Activated CD4-positive, alpha-beta T cell treated with anti-CD3 and anti-CD28 coated beads, Interleukin-10, Interleukin-2, amounts not matched to agents 100 ng/mL and 50 ng/mL, durations not matched to agents 16 hours and 8 hours (primary cell): ENCODE measurements around the gene FOLR3.
"Not testable (repeated sequence)": the region's sequence is repeated elsewhere in the genome, so short reads cannot be mapped to it uniquely, and the experiment has no call there.

ENCODE experiments used
- DNase-seq: peaks from one replicate; pipeline ENCODE4 v3.0.0-alpha.2; 2020

FOLR3 gene

DNA sequence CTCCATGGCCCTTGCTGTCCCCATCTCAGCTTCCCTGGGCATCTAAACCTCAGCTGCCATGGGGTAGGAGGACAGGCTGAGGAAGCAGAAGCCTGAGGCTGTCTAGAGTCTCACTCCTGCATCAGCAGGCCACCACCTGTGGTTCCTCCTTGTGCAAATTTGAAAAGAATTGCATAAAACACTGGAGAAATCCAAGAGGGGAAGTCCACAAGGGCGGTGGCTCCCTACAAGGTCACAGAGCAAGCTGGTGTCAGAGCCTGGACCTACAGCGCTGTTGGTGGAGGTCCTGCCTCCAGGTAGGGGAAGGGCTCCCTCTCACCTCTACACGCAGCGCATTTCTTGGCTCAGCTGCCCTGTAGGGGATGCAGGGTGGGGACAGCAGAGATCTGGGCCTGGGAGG lies at the start of gene FOLR3:
FOLR3 (plus strand) TSS at position 253 of the 400 bp plus-strand sequence. CDS start 228 bp downstream, outside the sequence.
- not testable (repeated sequence) for DNase-seq

DNA sequence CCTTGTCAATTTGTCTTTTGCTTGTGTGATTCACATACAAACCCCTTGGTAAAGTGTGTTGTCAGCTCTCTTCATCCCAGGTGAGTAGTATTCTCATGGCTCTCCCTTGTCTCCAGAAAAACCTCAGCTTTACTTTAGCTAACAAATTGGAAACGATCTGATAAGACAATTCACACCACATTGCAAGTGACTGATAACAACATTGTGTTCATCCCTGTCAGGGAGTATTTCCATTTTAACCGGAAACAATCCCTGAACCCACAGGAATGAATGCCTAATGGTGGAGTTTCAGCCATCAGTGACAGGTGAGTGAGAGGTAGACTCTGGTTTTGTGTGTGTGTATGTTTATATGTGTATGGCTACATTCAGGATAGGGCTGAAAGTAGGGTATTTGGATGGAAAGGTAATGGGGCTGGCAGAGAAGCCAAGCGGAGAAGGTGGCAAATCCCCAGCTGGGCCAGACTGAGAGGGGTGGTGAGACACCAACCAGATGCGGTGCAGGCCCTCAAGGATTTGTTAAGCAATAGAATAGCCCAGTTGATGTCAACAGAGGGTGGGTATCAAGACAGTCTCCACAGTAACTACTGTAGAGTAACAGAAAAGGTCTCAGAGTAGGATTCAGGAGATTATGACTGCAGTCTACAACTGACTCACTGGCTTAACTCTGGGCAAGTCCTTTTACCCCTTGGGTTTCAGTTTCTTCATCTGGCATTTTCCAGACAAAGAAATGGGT lies 47.3 kb upstream of the FOLR3 start:
- DNase-seq = no peak

DNA sequence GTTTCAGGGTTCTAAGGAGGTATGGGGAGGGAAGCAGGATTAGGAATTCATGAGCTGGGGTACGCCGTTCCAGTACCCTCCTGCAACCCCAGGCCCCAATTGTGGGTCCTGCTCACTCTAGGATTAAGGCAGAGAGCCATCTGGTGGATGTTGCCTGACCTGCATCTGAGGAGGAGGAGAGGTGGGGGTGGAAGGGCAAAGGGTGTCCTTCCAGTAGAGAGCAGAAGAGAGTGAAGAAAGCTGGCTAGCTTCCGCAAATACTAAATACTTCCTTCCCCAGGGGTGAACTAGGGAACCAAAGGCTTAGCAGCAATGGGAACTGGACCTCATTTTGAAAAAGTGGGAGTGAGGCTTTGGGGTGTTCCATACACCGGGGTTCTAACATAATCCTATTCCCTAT lies 44.2 kb upstream of the FOLR3 start:
- peak; percentile 58 for DNase-seq

DNA sequence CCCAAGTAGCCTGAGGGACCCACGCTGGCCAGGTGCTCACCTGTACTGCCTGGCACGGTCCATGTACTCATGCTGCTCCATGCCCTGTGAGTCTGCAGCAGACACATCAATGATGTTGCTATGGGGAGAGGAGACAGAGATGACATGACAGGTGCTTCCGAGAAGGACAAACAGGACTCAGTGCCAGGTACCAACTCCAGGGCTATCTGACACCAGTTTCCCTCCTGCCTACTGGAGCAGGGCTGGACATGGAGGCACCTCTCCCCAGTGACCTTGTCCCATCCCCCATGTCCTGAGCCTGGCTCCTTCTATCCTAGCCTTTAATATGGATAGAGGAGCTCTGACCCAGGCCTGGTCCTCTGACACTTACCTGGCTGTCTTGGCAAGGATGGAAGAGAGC lies 36.8 kb upstream of the FOLR3 start:
- no peak for DNase-seq

DNA sequence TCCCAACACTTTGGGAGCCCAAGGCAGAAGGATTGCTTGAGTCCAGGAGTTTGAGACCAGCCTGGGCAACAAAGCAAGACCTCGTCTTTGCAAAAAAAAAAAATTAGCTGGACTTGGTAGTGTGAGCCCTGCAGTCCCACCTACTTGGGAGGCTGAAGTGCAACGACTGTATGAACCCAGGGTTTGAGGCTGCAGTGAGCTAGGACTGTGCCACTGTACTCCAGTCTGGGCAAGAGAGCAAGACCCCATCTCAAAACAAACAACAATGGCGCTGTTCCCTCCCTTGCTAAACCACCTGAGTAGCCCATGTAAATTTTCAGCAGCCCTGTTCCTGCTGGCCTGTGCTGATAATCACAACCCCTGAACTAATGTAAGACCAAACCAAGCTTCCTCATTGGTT lies 35.5 kb upstream of the FOLR3 start:
- DNase-seq = no peak

DNA sequence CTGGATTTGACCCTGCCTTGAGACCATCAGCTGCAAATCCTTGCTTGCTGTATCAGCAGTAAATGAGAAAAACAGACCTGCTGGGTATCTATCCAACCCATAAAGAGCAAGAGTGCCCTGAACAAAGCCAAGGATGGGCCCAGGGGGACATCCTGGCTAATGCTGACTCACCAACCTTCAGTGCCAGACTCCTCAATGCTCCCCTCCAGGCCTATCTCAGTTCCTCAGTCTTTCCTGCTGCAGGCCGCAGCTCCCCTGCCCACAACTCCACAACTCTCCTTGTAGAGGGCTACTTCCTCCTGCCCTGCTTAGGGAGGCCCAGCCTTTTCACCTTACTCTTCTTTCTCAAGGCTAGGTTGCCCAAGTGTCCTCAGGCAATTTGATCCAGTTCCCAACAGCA lies 35.1 kb upstream of the FOLR3 start:
- no peak for DNase-seq

DNA sequence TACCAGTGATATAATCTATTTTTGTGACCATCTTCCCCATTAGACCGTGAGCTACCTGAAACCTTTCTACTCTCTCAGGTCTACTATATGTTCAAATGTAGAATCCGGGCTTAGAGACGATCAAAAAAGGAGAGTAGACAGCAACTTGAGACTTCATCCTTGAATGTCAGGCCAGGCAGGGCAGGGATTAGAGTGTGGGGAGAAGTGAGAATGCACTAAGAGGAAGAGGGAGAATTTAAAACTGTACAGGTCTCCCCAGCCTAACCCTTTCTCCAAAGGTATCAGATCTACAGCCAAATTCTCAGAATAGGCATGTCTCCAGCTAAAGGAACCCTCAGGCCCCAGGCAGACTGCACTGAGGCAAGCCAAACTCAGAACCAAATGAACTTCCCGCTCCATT lies 33.4 kb upstream of the FOLR3 start:
- no peak for DNase-seq

DNA sequence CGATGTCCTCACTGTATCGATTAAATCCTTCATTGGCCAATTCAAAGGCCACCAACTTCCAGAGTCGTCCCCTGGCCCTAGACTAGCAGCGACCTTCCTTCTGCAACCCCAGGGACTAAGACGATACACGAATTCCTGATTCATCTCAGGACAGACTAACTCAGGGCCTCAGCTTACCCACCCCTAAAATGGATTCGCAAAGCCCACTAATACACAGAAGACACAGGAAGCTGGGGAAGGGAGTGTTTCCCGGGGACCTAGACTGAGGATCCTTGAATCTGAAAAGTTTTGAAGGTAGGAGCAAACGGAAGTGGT lies 32.9 kb upstream of the FOLR3 start:
- DNase-seq = no peak

DNA sequence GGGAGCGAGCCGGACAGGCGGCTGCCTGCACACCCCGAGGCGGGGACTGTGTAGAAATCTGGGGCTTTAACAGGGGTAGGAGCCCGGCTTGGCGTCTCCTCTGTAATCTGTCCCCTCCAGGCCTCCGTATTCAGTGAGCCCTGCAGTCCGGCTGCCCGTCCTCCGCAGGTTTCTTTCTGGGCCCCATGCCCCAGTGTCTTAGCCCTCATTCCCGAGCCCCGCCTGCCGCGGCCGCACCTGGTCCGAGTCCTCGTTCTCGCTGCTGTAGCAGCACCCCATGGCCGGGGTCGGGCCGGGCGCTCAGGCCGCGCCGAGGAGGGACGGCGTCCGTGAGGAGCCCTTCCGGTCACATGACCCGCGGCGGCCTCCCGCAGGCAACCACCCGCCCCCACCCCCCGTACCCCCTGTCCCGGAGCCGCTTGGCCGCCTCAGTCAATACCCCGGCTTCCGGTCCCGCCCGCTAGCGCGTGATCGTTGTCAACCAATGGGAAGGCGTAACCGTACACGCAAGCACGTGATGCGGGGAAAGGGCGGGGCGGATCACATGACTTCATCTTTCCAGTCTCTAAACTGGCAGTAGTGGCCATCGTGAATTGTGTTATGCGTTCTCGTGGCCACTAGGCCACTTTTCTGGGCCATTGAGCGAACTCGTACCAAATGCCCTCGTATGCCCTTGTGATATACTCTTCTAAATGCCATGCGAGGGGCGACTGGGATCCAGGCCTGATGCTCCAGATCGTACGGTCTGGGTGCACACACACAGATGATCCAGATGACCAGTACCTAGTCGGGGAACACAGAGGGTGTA lies 32.4 kb upstream of the FOLR3 start, which contains the start of gene LAMTOR1:
LAMTOR1 (minus strand) TSS at position 352 of the 808 bp plus-strand sequence; CDS start at position 279, 73 bp downstream.
- peak; percentile 99 for DNase-seq

DNA sequence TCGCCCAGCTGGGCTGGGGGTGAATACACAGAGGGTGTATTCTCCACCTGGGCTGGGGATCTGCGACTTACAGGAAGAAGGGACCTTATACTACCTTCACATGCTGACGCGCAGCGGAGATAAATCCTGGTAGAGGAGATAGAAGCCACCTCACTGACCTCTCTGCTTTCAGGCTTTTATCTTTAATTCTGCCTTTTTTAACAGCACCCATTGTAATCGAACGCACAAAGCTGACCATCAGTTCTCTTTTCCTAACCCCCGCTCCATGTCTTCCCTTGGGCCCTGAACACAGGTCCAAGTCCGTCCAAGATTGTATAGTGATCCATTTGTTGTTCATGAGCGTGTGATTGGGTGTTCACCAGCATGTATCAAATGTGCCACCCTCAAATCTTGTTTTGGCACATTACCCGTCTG lies 31.8 kb upstream of the FOLR3 start:
- DNase-seq = no peak

DNA sequence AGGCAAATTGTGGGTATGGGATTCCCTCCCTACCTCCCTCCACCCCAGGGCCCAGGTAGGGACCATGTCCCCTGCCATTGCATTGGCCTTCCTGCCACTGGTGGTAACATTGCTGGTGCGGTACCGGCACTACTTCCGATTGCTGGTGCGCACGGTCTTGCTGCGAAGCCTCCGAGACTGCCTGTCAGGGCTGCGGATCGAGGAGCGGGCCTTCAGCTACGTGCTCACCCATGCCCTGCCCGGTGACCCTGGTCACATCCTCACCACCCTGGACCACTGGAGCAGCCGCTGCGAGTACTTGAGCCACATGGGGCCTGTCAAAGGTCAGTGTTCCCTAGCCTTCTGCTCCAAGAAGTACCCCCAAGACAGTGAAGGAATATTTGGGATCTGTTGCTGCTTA lies 29.6 kb upstream of the FOLR3 start, which contains the start of gene TOMT:
TOMT (plus strand) TSS at position 37 of the 400 bp plus-strand sequence; CDS start at position 65, 28 bp downstream.
- DNase-seq = no peak

DNA sequence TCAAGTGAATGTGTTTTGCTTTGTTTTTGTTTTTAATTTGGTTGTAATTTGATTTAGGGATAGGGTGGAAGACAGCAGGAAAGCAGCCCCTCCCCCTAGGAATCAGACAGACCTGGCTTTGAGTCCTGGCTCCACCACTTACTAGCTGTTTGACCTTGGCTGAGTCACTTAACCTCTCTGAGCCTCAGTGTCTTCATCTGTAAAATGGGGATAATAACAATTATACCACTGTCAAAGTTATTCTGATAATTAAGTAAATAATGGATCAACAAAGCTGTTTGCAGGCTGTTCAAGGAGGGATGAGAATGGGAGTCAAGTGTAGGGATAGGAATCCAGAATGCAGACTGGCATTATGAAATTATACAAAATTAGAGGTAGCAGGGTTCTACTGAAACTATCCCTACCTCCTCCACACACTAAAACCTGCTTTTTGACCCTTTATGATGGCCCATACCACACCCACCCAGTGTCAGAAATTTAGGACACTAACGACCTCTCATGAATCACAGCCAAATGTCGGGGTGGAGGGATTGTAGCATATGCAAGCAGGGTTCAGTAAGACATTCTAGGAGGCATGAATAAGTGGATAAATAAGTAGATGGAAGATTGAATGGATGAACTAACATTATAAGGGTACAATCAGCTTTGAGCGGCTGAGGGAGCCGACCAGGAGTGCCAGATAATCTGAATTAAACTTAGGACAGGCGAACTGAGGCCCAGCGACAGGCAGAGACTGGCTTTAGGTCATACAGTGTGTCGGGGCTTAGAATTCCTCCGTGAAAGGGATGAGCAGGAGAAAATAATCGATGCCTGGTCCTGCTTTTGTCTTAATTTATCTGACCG lies 24.0 kb upstream of the FOLR3 start:
- DNase-seq = no peak

DNA sequence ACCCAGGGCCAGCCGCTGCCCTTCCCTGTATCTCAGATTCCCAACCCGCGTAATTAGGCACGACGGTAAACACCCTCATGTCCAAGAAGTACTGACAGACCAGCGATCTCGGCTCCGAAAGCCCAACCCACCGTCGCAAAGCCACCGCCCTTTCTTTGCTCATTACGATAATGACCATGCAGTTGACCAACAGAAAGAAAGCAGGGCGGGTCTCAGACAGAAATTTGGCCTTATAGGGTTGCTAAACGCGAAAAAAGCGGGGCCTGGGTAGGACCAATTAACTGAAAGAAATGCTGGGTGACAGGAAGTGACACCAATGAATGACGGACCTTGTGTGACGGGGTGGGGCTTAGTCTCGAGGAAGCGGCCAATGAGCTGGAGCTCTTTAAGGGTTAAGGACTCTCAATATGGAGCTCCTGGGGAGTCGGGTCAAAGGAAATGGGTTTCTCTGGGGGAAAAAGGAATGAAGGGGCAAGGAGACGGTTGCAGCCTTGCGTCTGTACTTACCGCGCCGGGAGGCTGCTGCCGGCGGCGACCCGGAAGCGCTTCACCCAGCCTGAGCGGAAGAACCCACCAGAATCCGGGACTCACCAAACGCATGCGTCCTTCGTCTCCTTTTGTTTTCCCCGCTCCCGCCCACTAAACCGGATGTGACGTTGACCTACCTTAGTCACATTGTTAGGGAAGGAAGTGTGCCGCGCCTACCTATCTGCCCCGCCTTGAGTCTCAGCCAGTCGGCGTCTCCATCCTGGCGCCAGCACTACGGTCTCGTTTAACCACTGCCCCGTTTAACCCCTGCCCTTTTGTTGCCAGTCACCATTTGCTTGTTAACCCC lies 23.2 kb upstream of the FOLR3 start, which contains the start of gene ANAPC15:
ANAPC15 (minus strand) TSS at position 553 of the 835 bp plus-strand sequence. CDS start 1,419 bp downstream, outside the sequence.
- DNase-seq = peak; percentile 99

DNA sequence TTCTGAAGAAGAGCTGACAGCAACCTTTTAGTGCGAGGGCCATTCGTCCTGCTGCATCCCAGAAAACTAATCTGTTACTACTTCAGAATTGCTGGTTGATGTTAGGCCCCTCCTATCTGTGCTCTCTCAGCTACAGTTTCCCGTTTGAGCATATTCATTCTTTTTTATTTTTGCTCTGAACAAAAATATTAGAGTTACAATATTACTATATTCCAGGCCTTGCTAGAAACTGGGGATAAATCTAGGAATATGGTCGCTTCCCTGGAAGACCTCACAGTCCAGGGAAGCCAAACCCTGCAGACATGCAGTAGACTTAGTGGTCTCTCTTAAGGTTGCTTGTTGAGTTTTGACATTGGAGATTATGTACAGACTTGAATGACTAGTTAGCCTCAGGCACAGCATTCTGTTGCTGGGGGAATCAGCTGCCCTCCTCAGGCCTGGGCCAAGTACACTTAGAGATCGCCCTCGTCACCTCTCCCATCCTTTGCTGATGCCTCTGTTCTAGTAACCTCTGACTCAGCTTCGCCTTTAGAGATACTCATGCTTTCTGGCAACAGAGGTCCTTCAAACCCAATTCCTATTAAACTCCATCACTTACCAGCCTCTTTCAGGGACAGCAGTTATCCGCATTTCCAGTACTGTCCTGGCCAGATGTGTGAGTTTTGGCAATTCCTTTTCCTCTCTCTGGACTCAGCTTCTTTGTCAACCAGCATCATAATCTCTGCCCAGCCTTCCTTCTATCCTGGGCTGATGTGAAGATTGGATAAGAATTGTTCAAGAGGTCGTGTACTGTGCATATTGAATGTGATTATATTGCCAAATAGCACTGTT lies 22.3 kb upstream of the FOLR3 start:
- DNase-seq = no peak

DNA sequence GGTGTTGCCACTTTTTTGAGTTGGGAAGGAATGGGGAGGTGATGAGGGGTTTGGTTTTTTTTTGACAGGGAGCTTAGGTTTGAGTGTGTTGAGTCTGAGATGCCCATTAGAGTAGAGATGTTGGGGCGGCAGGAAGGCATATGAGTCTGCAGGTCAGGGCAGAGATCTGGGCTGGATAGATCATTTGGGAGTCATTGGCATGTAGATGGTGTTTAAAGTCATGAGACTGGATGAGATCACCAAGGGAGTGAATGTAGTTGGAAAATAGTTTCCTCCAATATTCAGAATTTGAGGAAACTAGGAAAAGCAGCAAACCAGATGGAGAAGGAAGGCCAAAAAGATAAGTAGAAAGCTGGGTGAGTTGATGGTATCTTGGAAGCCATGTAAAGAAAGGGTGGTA lies 21.0 kb upstream of the FOLR3 start:
- DNase-seq = no peak

DNA sequence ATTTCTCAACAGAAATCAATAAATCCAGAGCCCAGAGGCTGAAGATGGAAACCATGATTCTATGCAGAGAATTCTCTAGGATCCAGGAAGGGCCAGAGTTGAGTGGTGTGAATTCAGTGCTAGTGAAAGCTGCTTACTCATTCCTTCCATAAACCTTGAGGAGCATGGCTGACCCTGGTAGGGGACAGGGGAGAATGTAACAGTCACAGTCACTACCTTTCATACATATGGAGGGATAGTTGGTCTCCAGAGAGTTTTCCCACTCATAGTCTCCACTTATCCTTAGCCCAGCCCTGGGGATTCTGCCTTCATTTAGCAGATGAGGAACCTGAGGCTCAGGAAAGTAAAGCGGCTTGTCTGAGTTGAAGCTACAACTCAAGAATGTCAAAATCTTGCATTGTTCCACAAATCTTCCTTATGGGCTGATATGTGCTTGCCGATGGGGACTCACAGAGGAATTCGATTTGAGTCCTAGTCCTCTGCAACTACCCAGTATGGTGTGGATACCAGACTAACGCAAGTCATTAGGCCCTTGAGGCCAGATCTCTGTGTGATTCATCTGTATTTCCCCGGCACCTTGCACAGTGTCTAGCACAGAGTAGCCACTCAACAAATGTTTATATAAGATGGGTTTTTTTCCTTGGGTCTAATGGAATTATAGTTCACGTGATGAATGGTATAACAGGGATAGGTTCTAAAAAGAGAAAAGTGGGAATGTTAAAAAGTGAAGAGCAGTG lies 19.3 kb upstream of the FOLR3 start:
- no peak for DNase-seq

DNA sequence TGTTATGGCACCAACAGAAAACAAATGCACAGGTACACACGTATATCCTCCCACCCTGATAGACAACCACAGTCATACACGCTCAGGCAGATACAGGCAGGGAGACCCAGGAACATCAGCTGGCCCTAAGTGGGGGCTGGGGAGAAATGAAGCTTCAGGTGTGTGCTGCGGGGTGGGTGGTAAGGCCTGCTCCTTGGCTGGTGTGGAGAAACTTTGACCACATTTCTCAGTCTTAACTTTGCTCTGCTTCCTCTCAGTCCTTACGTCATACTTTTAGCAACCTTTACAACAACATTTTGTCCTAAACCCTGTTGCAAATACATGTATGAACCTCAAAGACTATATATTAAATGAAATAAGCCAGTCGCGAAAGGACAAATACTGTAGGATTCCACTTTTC lies 16.3 kb upstream of the FOLR3 start:
- DNase-seq = no peak

DNA sequence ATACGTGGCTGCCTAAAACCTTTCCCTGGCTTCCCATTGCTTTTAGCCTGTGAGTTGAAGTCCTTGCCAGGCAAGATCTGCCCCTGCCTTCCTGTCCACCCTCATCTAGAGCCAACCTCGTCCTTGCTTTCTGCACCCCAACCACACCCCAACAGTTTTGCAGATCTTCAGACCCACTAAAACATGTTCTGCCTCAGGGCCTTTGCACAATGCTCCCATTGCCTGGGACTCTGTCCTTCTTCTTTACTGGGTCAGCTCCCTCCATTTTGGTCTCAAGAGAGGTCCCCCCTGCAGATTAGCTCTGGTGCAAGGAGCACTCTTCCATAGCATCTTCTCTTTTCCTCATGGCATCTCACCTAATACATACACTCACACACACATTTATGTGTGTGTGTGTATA lies 14.6 kb upstream of the FOLR3 start:
- DNase-seq = no peak

DNA sequence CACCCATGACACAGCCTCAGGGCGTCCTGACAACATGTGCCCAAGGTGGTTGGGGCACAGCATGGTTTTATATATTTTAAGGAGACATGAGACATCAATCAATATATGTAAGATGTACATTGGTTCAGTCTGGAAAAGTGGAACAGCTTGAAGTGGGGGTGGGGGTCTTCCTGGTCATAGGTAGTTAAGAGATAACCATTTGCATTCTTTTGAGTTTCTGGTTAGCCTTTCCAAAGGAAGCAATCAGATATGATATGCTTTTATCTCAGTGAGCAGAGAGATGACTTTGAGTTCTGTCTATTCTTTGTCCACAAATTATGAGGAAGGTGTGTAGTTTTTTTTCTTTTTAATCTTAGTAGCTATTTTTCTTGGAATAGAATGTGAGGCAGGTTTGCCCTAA lies 12.9 kb upstream of the FOLR3 start:
- no peak for DNase-seq

DNA sequence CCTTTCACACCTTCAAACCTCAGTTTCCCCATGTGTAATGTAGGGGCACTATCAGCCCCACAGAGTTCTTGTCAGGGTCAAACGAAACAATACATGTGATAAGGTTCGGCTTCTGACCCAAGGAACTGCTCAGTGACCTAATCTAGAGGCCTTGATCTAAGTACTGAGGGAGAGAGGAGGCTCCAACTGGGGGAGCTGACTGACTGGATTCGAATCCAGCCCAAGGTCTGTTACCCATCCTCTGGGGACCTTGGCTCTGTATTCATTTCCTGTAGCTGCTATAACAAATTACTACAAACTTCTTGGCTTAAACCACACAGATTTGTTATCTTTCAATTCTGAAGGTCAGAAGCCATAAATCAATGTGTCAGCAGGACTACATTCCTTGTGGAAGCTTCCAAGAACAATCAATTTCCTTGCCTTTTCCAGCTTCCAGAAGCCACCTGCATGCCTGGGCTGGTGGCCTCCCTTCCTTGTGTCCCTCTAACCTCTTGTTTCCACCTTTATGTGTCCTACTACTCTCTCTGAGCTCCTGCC lies 12.3 kb upstream of the FOLR3 start:
- DNase-seq = no peak
